HG03280 (cell line): ENCODE measurements around the gene USP20.

Source experiments
- ATAC-seq: cut with Tn5 transposase; IDR thresholded peaks from one replicate; pipeline ENCODE4 v1.9.1; 2021; ENCODE audit warnings: mild to moderate bottlenecking, moderate library complexity; ENCODE audit not compliant: unreplicated experiment

Gene USP20

GRCh38 chr9:129822898-129823541 lies 12.2 kb upstream of the USP20 start:
- ATAC-seq: no peak

- ATAC-seq: peak; percentile 3
These were observed 11.7 kb upstream of the USP20 start for GRCh38 chr9:129823542-129823934.

GRCh38 chr9:129823935-129824601 lies 11.2 kb upstream of the USP20 start, which contains the start of gene TOR1A:
Gene TOR1A (minus strand): TSS chr9:129824136. CDS start chr9:129824085, 51 bp downstream.
- ATAC-seq: peak; percentile 94

GRCh38 chr9:129826344-129826743 lies 8.9 kb upstream of the USP20 start:
- no peak for ATAC-seq

GRCh38 chr9:129826759-129827158 lies 8.5 kb upstream of the USP20 start:
- ATAC-seq: no peak

- ATAC-seq: no peak
These were observed 7.2 kb upstream of the USP20 start for GRCh38 chr9:129828051-129828450.

GRCh38 chr9:129828969-129829368 lies 6.3 kb upstream of the USP20 start:
- no peak for ATAC-seq

- no peak for ATAC-seq
These were observed 2.3 kb upstream of the USP20 start for GRCh38 chr9:129832982-129833381.

GRCh38 chr9:129834489-129835127 lies 650 bp upstream of the USP20 start:
- peak; percentile 23 for ATAC-seq

GRCh38 chr9:129835860-129836223 lies 584 bp downstream of the USP20 start:
- ATAC-seq: no peak

- no peak for ATAC-seq
These were observed 1.2 kb downstream of the USP20 start for GRCh38 chr9:129836311-129837007.

GRCh38 chr9:129838707-129839259 lies 3.5 kb downstream of the USP20 start:
- no peak for ATAC-seq

GRCh38 chr9:129839324-129840023 lies 4.2 kb downstream of the USP20 start:
- no peak for ATAC-seq

- ATAC-seq: no peak
These were observed 4.8 kb downstream of the USP20 start for GRCh38 chr9:129840034-129840433.

GRCh38 chr9:129841071-129841470 lies 5.8 kb downstream of the USP20 start:
- ATAC-seq: no peak

GRCh38 chr9:129845373-129845772 lies 10.1 kb downstream of the USP20 start:
- ATAC-seq: no peak

- ATAC-seq: no peak
These were observed 13.6 kb downstream of the USP20 start for GRCh38 chr9:129848712-129849441.

- no peak for ATAC-seq
These were observed 14.6 kb downstream of the USP20 start for GRCh38 chr9:129849901-129850300.

- no peak for ATAC-seq
These were observed 15.7 kb downstream of the USP20 start for GRCh38 chr9:129850821-129851550.
